GM12878 (cell line): ENCODE results near the gene SH3D19.

ENCODE experiments used
- EZH2 ChIP-seq: IDR thresholded peaks from 2 replicates; pipeline ENCODE4 v1.6.1; 2012; ENCODE audit warnings: low read depth, mild to moderate bottlenecking, control low read depth, inconsistent platforms, low read length, borderline replicate concordance; ENCODE audit not compliant: control insufficient read depth
- FOS ChIP-seq: IDR thresholded peaks from 3 replicates; pipeline ENCODE4 v1.6.1; 2011; ENCODE audit warnings: borderline replicate concordance; ENCODE audit not compliant: insufficient read length; ENCODE audit errors: extremely low read depth
- KDM1A ChIP-seq: fragments of 200-600 bp; sonication (generic); IDR thresholded peaks from 2 replicates; pipeline ENCODE4 v1.6.1; 2016; ENCODE audit warnings: borderline replicate concordance
- TF ChIP-seq, protein P1 (sequence below), 3 experiments: IDR thresholded peaks in 2 of 3; conservative IDR thresholded peaks in 1 of 3; 2 replicates each; pipeline ENCODE4 v1.5.1; 2011; ENCODE audit warnings: low read depth in 3 of 3, low read length in 3 of 3, mild to moderate bottlenecking in 3 of 3, control low read depth in 2 of 3, moderate library complexity in 2 of 3, inconsistent platforms in 1 of 3, mixed read lengths in 1 of 3; ENCODE audit not compliant: control insufficient read depth in 2 of 3, insufficient read depth in 1 of 3; ENCODE audit errors: extremely low read depth in 1 of 3

- TF ChIP-seq FOS (no peak), EZH2 (no peak), KDM1A (no peak)
- TF ChIP-seq, protein P1, sequence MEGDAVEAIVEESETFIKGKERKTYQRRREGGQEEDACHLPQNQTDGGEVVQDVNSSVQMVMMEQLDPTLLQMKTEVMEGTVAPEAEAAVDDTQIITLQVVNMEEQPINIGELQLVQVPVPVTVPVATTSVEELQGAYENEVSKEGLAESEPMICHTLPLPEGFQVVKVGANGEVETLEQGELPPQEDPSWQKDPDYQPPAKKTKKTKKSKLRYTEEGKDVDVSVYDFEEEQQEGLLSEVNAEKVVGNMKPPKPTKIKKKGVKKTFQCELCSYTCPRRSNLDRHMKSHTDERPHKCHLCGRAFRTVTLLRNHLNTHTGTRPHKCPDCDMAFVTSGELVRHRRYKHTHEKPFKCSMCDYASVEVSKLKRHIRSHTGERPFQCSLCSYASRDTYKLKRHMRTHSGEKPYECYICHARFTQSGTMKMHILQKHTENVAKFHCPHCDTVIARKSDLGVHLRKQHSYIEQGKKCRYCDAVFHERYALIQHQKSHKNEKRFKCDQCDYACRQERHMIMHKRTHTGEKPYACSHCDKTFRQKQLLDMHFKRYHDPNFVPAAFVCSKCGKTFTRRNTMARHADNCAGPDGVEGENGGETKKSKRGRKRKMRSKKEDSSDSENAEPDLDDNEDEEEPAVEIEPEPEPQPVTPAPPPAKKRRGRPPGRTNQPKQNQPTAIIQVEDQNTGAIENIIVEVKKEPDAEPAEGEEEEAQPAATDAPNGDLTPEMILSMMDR (IDR thresholded peaks at IDR 0.05 in 2 of 3, conservative IDR thresholded peaks at IDR 0.05 in 1 of 3; ENCODE audit: control insufficient read depth in 2 of 3, extremely low read depth in 1 of 3, insufficient read depth in 1 of 3, low read depth in 3 of 3, low read length in 3 of 3), result peak; percentile 75 to 90 (median 83)
Measured at GRCh38 chr4:151099229-151099975, 226.0 kb downstream of the SH3D19 start, which contains the start of gene RPS3A.
